Measurements from ENCODE around the gene MDC1. TPM values are rescaled to one million over a fixed set of nuclear protein-coding genes. Genes with fewer than 3 reads are reported as not detected.
A peak's percentile ranks its signal among the peaks of the same experiment; 100 is the strongest.

MDC1 gene
- total RNA-seq, 4 donors from 2014 or later: 2.4 to 7.4 (median 7.0) TPM

DNA sequence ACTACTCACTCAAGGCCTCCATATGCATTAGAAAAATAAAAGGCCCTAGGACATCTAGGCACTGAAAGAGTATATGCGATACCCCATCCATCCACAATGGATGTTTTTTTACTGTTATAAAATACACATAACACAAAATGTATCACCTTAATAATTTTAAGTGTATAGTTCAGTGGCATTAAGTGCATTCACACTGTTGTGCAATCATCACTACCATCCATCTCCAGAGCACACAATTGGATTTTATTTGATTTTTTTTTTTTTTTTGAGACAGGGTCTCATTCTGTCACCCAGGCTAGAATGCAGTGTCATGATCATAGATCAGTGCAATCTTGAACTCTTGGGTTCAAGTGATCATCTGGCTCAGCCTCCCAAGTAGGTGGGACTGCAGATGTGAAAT is 2.8 kb downstream of the MDC1 start:
- TF ChIP-seq, protein P1, sequence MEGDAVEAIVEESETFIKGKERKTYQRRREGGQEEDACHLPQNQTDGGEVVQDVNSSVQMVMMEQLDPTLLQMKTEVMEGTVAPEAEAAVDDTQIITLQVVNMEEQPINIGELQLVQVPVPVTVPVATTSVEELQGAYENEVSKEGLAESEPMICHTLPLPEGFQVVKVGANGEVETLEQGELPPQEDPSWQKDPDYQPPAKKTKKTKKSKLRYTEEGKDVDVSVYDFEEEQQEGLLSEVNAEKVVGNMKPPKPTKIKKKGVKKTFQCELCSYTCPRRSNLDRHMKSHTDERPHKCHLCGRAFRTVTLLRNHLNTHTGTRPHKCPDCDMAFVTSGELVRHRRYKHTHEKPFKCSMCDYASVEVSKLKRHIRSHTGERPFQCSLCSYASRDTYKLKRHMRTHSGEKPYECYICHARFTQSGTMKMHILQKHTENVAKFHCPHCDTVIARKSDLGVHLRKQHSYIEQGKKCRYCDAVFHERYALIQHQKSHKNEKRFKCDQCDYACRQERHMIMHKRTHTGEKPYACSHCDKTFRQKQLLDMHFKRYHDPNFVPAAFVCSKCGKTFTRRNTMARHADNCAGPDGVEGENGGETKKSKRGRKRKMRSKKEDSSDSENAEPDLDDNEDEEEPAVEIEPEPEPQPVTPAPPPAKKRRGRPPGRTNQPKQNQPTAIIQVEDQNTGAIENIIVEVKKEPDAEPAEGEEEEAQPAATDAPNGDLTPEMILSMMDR (IDR thresholded peaks at IDR 0.05): no peak
- TF ChIP-seq POLR2A (IDR thresholded peaks at IDR 0.05): no peak
- no peak overlapping the region for H3K4me3 ChIP-seq
- no peaks in the 10 kb centered on the region for H3K27me3 ChIP-seq
- H3K4me1 ChIP-seq: peaks cover 16 to 42% (median 24%) of the 10 kb centered on the region in 3 donors
- 95 to 100% methylated on average over 1 of the region's 1 CpG for WGBS, 2 donors
- intact Hi-C loops (cut with DNase I): no loop called here
- H3K36me3 ChIP-seq: peaks cover 0 to 59% (median 15%) of the 10 kb centered on the region in 3 donors
- DNase-seq: no peak
- H3K9me3 ChIP-seq: no peaks in the 10 kb centered on the region
- H3K27ac ChIP-seq: no peak overlapping the region

DNA sequence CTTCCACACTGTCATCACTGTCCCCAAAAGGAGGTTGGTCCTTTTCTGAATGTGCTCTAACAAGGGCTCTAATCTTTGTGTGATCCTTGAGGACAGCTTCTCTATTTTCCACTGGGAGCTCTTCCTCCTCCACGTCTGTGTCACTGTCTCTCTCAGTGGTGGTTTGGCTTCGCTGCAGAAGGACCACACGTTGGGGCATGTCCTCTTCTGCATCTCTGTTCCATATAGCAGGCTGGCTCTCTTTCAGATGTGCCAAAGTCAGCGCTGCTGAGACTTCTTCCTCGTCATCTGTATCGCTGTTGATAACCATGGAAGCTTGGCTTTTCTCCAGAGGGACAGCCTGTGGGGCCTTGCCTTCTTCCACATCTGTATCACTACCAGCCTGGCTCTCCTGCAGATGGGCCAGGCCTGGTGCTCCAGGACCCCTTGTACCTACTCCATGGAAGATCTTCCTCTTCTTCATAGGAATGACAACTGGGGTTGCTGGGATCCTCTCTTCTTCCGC is 4.6 kb downstream of the MDC1 start:
- TF ChIP-seq POLR2A (IDR thresholded peaks at IDR 0.05): no peak
- TF ChIP-seq, protein P1 (IDR thresholded peaks at IDR 0.05): no peak
- Histone ChIP-seq H3K27ac (peak overlapping the region in 1 of 4 donors; percentile 17), H3K27me3 (no peaks in the 10 kb centered on the region), H3K36me3 (peaks cover 0 to 75% (median 18%) of the 10 kb centered on the region in 3 donors), H3K4me3 (no peak overlapping the region), H3K9me3 (no peaks in the 10 kb centered on the region), H3K4me1 (peaks cover 7 to 26% (median 9%) of the 10 kb centered on the region in 3 donors)
- no peak for DNase-seq
- 42 to 71% methylated on average over 7 of the region's 7 CpGs for WGBS, 2 donors
- intact Hi-C loops (cut with DNase I): no loop called here

DNA sequence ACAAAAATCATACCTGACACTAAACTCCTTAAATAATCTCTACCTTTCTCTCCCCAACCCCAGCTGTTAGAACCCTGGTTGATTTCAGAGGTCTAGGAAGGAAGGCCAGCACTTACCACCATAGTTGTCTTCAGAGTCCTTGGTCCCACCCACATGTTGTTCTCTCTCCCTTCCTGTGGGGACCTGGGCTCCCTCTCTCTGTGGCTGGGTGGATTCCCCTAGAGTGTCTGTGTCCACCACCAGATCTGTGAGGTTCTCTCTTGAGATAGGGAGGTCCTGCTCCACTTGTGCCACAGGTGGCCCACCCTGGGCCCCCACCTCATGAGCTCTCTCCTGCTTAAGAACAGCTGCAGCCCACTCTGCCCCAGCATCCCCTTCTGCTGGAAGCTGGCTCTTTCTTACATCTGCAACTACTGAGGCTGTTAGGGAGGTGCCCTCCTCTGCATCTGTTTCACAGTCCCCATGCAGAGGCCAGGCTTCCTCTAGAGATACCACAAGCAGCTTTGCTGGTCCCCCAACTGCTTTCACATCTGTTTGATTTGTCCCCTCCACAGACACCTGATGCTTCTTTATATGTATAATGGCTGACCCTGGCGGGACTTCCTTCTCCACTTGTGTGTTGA is 5.2 kb downstream of the MDC1 start:
- no peaks in the 10 kb centered on the region for H3K9me3 ChIP-seq
- WGBS, 2 donors: 50 to 73% methylated on average over 1 of the region's 1 CpG
- H3K27ac ChIP-seq: no peak overlapping the region
- intact Hi-C loops (cut with DNase I): no loop called here
- no peak overlapping the region for H3K4me3 ChIP-seq
- peaks cover 7 to 31% (median 9%) of the 10 kb centered on the region in 3 donors for H3K4me1 ChIP-seq
- H3K27me3 ChIP-seq: no peaks in the 10 kb centered on the region
- TF ChIP-seq, protein P1 (IDR thresholded peaks at IDR 0.05): no peak
- no peak for TF ChIP-seq POLR2A (IDR thresholded peaks at IDR 0.05)
- H3K36me3 ChIP-seq: peaks cover 0 to 81% (median 18%) of the 10 kb centered on the region in 3 donors
- no peak for DNase-seq

DNA sequence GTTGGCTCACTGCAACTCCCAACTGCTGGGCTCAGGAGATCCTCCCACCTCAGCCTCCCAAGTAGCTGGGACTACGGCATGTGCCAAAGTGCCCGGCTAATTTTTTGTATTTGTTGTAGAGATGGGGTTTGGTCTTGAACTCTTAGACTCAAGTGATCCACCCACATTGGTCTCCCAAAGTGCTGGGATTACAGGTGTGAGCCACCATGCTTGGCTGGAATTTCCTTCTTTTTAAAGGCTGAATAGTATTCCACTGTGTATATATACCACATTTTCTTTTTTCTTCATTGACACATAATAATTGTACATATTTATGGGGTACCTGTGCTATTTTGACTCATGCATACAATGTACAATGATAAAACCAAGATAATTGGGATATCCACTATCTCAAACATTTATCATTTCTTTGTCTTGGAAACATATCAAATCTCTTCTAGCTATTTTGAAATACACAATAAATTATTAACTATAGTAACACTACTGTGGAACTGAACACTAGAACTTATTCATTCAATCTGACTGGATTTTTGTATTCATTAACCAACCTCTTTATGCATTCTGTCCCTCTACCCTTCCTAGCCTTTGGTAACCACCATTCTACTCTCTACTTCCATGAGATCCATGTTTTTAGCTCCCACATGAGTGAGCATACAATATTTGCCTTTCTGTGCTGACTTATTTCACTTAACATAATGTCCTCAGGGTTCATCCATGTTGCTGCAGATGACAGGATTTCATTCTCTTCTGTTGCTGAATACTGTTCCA is 7.8 kb downstream of the MDC1 start:
- Histone ChIP-seq H3K27me3 (no peaks in the 10 kb centered on the region), H3K36me3 (peaks cover 0 to 97% (median 18%) of the 10 kb centered on the region in 3 donors), H3K4me3 (no peak overlapping the region), H3K4me1 (peaks cover 0 to 20% (median 0%) of the 10 kb centered on the region in 3 donors), H3K9me3 (no peaks in the 10 kb centered on the region), H3K27ac (no peak overlapping the region)
- intact Hi-C loops (cut with DNase I): no loop called here
- DNase-seq: no peak
- WGBS, 2 donors: 85 to 96% methylated on average over 2 of the region's 2 CpGs
- TF ChIP-seq, protein P1 (IDR thresholded peaks at IDR 0.05): no peak
- TF ChIP-seq POLR2A (IDR thresholded peaks at IDR 0.05): no peak

DNA sequence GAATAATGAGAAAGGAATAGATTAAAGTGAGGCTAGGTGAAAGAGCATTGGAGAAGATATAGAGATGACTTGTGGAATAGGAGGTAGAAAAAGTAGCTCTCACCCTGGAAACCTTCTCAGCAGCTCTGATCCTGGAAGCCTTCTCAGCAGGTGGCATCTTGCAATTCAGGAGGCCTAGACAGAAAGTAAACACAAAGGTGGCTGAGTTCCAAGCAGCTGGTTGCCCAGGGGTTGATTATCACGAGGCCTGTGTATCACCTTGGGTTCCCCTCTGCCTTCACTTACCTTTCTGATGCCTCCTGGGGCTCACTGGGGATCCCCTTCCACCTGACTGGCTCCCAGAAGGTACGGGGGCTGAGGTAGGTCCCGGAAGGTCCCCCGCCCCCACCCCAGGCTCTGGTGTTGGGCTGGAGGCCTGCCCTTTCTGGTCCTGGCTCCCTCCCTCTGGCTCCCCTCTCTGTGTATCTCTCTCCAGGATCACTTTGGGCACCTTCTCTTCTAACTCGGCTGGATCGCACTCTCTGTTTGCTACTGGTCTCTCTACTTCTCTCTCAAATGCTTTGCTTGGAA is 9.7 kb downstream of the MDC1 start:
- H3K9me3 ChIP-seq: no peaks in the 10 kb centered on the region
- peaks cover 0 to 97% (median 17%) of the 10 kb centered on the region in 3 donors for H3K36me3 ChIP-seq
- no peaks in the 10 kb centered on the region for H3K27me3 ChIP-seq
- H3K27ac ChIP-seq: no peak overlapping the region
- DNase-seq: no peak
- H3K4me1 ChIP-seq: peaks cover 0 to 12% (median 0%) of the 10 kb centered on the region in 3 donors
- TF ChIP-seq, protein P1 (IDR thresholded peaks at IDR 0.05): no peak
- no peak for TF ChIP-seq POLR2A (IDR thresholded peaks at IDR 0.05)
- intact Hi-C loops (cut with DNase I): no loop called here
- 68 to 77% methylated on average over 5 of the region's 6 CpGs for WGBS, 2 donors
- H3K4me3 ChIP-seq: no peak overlapping the region

Data from esophagus squamous epithelium (tissue), 5 donors.